Skeletal muscle tissue (tissue), 4 donors: ENCODE results near the gene TLE3. TPM values are rescaled to one million over a fixed set of nuclear protein-coding genes. Genes with fewer than 3 reads are reported as not detected.
"Not testable (repeated sequence)": the region's sequence is repeated elsewhere in the genome, so short reads cannot be mapped to it uniquely, and the experiment has no call there.

Experiments used
- H3K27ac ChIP-seq: one replicate; pipeline ENCODE4 v1.7.0; 2013; ENCODE audit warnings: mild to moderate bottlenecking, low read depth, low read length, inconsistent platforms
- H3K27me3 ChIP-seq, 3 donors: one replicate each; pipeline ENCODE4 v1.7.0; 2013; ENCODE audit warnings: low read length in 3 of 3; ENCODE audit not compliant: control insufficient read depth in 3 of 3, insufficient read depth in 3 of 3
- H3K36me3 ChIP-seq, 3 donors: one replicate each; pipeline ENCODE4 v1.7.0; 2013; ENCODE audit warnings: low read length in 3 of 3; ENCODE audit not compliant: control insufficient read depth in 3 of 3, insufficient read depth in 3 of 3
- H3K4me1 ChIP-seq, 3 donors: one replicate each; pipeline ENCODE4 v1.7.0; 2013; ENCODE audit warnings: low read length in 3 of 3, mild to moderate bottlenecking in 3 of 3; ENCODE audit not compliant: control insufficient read depth in 3 of 3, insufficient read depth in 3 of 3
- H3K4me3 ChIP-seq, 3 donors: one replicate each; pipeline ENCODE4 v1.7.0; 2013; ENCODE audit warnings: low read length in 3 of 3
- H3K9ac ChIP-seq, 3 donors: one replicate each; pipeline ENCODE4 v1.7.0; 2013; ENCODE audit warnings: low read length in 3 of 3, mild to moderate bottlenecking in 3 of 3, moderate library complexity in 2 of 3, low read depth in 1 of 3
- H3K9me3 ChIP-seq, 3 donors: one replicate each; pipeline ENCODE4 v1.7.0; 2013; ENCODE audit warnings: low read length in 3 of 3; ENCODE audit not compliant: control insufficient read depth in 3 of 3
- total RNA-seq: library from RNA; depleted of rRNA; stranded (reverse); fragments of >200 nt; gene quantifications from one replicate; pipeline ENCODE4 v1.2.3, GENCODE V29; 2014
- donor health status: Osteomylitis.

Gene TLE3
- total RNA-seq, 1 donor from 2014 or later: 13.6 TPM

- H3K27me3 ChIP-seq: peaks cover 0 to 5% (median 0%) of the 10 kb centered on the region in 3 donors
- peaks cover 11 to 18% (median 13%) of the 10 kb centered on the region in 3 donors for H3K4me1 ChIP-seq
- no peaks in the 10 kb centered on the region for H3K36me3 ChIP-seq
- no peak overlapping the region for H3K4me3 ChIP-seq
- no peaks in the 10 kb centered on the region for H3K9me3 ChIP-seq
- no peak overlapping the region for H3K9ac ChIP-seq
- no peak overlapping the region for H3K27ac ChIP-seq
These were observed 42.4 kb upstream of the TLE3 start for GRCh38 chr15:70140025-70140542.

- Histone ChIP-seq H3K4me3 (no peak overlapping the region), H3K27ac (no peak overlapping the region), H3K27me3 (peaks cover 0 to 5% (median 0%) of the 10 kb centered on the region in 3 donors), H3K9me3 (no peaks in the 10 kb centered on the region), H3K36me3 (no peaks in the 10 kb centered on the region), H3K9ac (no peak overlapping the region), H3K4me1 (peaks cover 16 to 27% (median 19%) of the 10 kb centered on the region in 3 donors)
These were observed 40.2 kb upstream of the TLE3 start for GRCh38 chr15:70137967-70138366.

GRCh38 chr15:70137021-70137420, 39.3 kb upstream of the TLE3 start:
- not testable (repeated sequence) for H3K4me3 ChIP-seq, H3K9ac ChIP-seq, H3K27ac ChIP-seq, H3K36me3 ChIP-seq, H3K27me3 ChIP-seq, H3K9me3 ChIP-seq
- H3K4me1 ChIP-seq: peaks cover 20 to 36% (median 28%) of the 10 kb centered on the region in 3 donors

GRCh38 chr15:70133781-70134421, 36.2 kb upstream of the TLE3 start:
- no peak overlapping the region for H3K27ac ChIP-seq
- H3K36me3 ChIP-seq: no peaks in the 10 kb centered on the region

GRCh38 chr15:70133296-70133695, 35.6 kb upstream of the TLE3 start:
- Histone ChIP-seq H3K27me3 (no peaks in the 10 kb centered on the region), H3K9me3 (no peaks in the 10 kb centered on the region), H3K27ac (no peak overlapping the region), H3K9ac (no peak overlapping the region), H3K4me3 (no peak overlapping the region), H3K4me1 (peaks cover 23 to 25% (median 23%) of the 10 kb centered on the region in 3 donors), H3K36me3 (no peaks in the 10 kb centered on the region)

More at GRCh38 chr15:70133781-70134421, 36.2 kb upstream of the TLE3 start:
- Histone ChIP-seq H3K9me3 (no peaks in the 10 kb centered on the region), H3K27me3 (peaks cover 0 to 2% (median 0%) of the 10 kb centered on the region in 3 donors), H3K4me1 (peaks cover 23 to 25% (median 23%) of the 10 kb centered on the region in 3 donors), H3K9ac (no peak overlapping the region), H3K4me3 (no peak overlapping the region)

- peaks cover 23 to 25% (median 24%) of the 10 kb centered on the region in 3 donors for H3K4me1 ChIP-seq
- H3K27ac ChIP-seq: no peak overlapping the region
- no peaks in the 10 kb centered on the region for H3K27me3 ChIP-seq
- no peak overlapping the region for H3K4me3 ChIP-seq
- no peak overlapping the region for H3K9ac ChIP-seq
- no peaks in the 10 kb centered on the region for H3K36me3 ChIP-seq
- no peaks in the 10 kb centered on the region for H3K9me3 ChIP-seq
These were observed 34.9 kb upstream of the TLE3 start for GRCh38 chr15:70132571-70132970.

GRCh38 chr15:70132139-70132538, 34.4 kb upstream of the TLE3 start:
- H3K27ac ChIP-seq: no peak overlapping the region

GRCh38 chr15:70128414-70129140, 30.9 kb upstream of the TLE3 start:
- H3K4me3 ChIP-seq: no peak overlapping the region
- peaks cover 26 to 31% (median 29%) of the 10 kb centered on the region in 3 donors for H3K4me1 ChIP-seq
- no peaks in the 10 kb centered on the region for H3K9me3 ChIP-seq
- no peaks in the 10 kb centered on the region for H3K36me3 ChIP-seq
- H3K27ac ChIP-seq: no peak overlapping the region
- no peak overlapping the region for H3K9ac ChIP-seq
- H3K27me3 ChIP-seq: peaks cover 0 to 3% (median 0%) of the 10 kb centered on the region in 3 donors

More at GRCh38 chr15:70132139-70132538, 34.4 kb upstream of the TLE3 start:
- H3K9me3 ChIP-seq: no peaks in the 10 kb centered on the region
- H3K36me3 ChIP-seq: no peaks in the 10 kb centered on the region
- no peaks in the 10 kb centered on the region for H3K27me3 ChIP-seq
- no peak overlapping the region for H3K4me3 ChIP-seq
- peaks cover 25 to 29% (median 27%) of the 10 kb centered on the region in 3 donors for H3K4me1 ChIP-seq
- H3K9ac ChIP-seq: no peak overlapping the region

GRCh38 chr15:70127770-70128413, 30.2 kb upstream of the TLE3 start:
- Histone ChIP-seq H3K27ac (no peak overlapping the region), H3K36me3 (no peaks in the 10 kb centered on the region)

More at GRCh38 chr15:70127770-70128413, 30.2 kb upstream of the TLE3 start:
- Histone ChIP-seq H3K27me3 (peaks cover 0 to 3% (median 0%) of the 10 kb centered on the region in 3 donors), H3K4me3 (no peak overlapping the region), H3K9me3 (no peaks in the 10 kb centered on the region), H3K4me1 (peaks cover 19 to 25% (median 22%) of the 10 kb centered on the region in 3 donors), H3K9ac (no peak overlapping the region)
